Left kidney (tissue), 8 donors: ENCODE measurements around the gene IL13RA2. TPM values are rescaled to one million over a fixed set of nuclear protein-coding genes. Genes with fewer than 3 reads are reported as not detected.

Source experiments
- DNase-seq: peaks from one replicate; pipeline ENCODE4 v3.0.0-alpha.2; 2013
- long read RNA-seq, 8 donors: transcript quantifications; one replicate each; lab custom pipeline, GENCODE V29; 2026
- polyA plus RNA-seq: library from polyadenylated mRNA; unstranded; fragments of 120-200 nt; gene quantifications from one replicate; pipeline ENCODE4 v1.2.1, GENCODE V29; 2013; ENCODE audit not compliant: insufficient read length

Gene IL13RA2
- polyA plus RNA-seq = 1.6 TPM
- long read RNA-seq, donor 1 = 0 reads
- long read RNA-seq, donor 2 = 0 reads
- long read RNA-seq, donor 3 = 0 reads
- long read RNA-seq, donor 4 = 0 reads
- long read RNA-seq, donor 5 = 0 reads
- long read RNA-seq, donor 6 = 0 reads
- long read RNA-seq, donor 7 = 0 reads
- long read RNA-seq, donor 8 = 0 reads

- no peak for DNase-seq
Observed at GRCh38 chrX:115017455-115017854, at the start of gene IL13RA2. IL13RA2 (minus strand) TSS chrX:115017616; CDS start chrX:115017269, 347 bp downstream.

- no peak for DNase-seq
Observed at GRCh38 chrX:115065304-115065703, 47.9 kb upstream of the IL13RA2 start.

GRCh38 chrX:115060013-115060412, 42.6 kb upstream of the IL13RA2 start:
- DNase-seq = peak; percentile 7

- peak; percentile 31 for DNase-seq
Observed at GRCh38 chrX:115058276-115058675, 40.9 kb upstream of the IL13RA2 start.

- no peak for DNase-seq
Observed at GRCh38 chrX:115054876-115055275, 37.5 kb upstream of the IL13RA2 start.

- no peak for DNase-seq
Observed at GRCh38 chrX:115053223-115053622, 35.8 kb upstream of the IL13RA2 start.

- DNase-seq = no peak
Observed at GRCh38 chrX:115047715-115048114, 30.3 kb upstream of the IL13RA2 start.

GRCh38 chrX:115047181-115047580, 29.8 kb upstream of the IL13RA2 start:
- no peak for DNase-seq

- no peak for DNase-seq
Observed at GRCh38 chrX:115040417-115040816, 23.0 kb upstream of the IL13RA2 start.

- DNase-seq = no peak
Observed at GRCh38 chrX:115038406-115038805, 21.0 kb upstream of the IL13RA2 start.

- DNase-seq = no peak
Observed at GRCh38 chrX:115036029-115036428, 18.6 kb upstream of the IL13RA2 start.

GRCh38 chrX:115031989-115032388, 14.6 kb upstream of the IL13RA2 start:
- DNase-seq = no peak

- DNase-seq = no peak
Observed at GRCh38 chrX:115030625-115031024, 13.2 kb upstream of the IL13RA2 start.

- DNase-seq = no peak
Observed at GRCh38 chrX:115029869-115030570, 12.6 kb upstream of the IL13RA2 start.

GRCh38 chrX:115029440-115029839, 12.0 kb upstream of the IL13RA2 start:
- DNase-seq = no peak

- no peak for DNase-seq
Observed at GRCh38 chrX:115023811-115024210, 6.4 kb upstream of the IL13RA2 start.

- no peak for DNase-seq
Observed at GRCh38 chrX:115023139-115023538, 5.7 kb upstream of the IL13RA2 start.

- DNase-seq = no peak
Observed at GRCh38 chrX:115021121-115021520, 3.7 kb upstream of the IL13RA2 start.

- DNase-seq = no peak
Observed at GRCh38 chrX:115018944-115019343, 1.5 kb upstream of the IL13RA2 start.

- DNase-seq = no peak
Observed at GRCh38 chrX:115018040-115018647, 728 bp upstream of the IL13RA2 start.

GRCh38 chrX:115013705-115014104, 3.7 kb downstream of the IL13RA2 start:
- no peak for DNase-seq

GRCh38 chrX:115011428-115011827, 6.0 kb downstream of the IL13RA2 start:
- no peak for DNase-seq

GRCh38 chrX:114999906-115000305, 17.5 kb downstream of the IL13RA2 start:
- DNase-seq = no peak

GRCh38 chrX:114997779-114998178, 19.6 kb downstream of the IL13RA2 start:
- no peak for DNase-seq
